Left lung (tissue), 14 donors: ENCODE data around the gene MRPS34. TPM values are rescaled to one million over a fixed set of nuclear protein-coding genes. Genes with fewer than 3 reads are reported as not detected.

Source experiments
- ATAC-seq: fragments of 200-7000 bp; cut with Tn5 transposase; one replicate; pipeline ENCODE4 v1.9.1; 2020; ENCODE audit warnings: moderate library complexity
- DNase-seq, 4 donors: peaks; one replicate each; pipeline ENCODE4 v3.0.0-alpha.2; 2013 to 2020
- H3K27ac ChIP-seq, 2 donors: fragments of 200-600 bp; sonication (generic) in 1 of 2; one replicate each; pipeline versions ENCODE4 v1.5.0 to v1.8.0; 2020 to 2021
- H3K27me3 ChIP-seq, 2 donors: fragments of 200-600 bp; sonication (generic) in 1 of 2; one replicate each; pipeline versions ENCODE4 v1.5.0 to v1.8.0; 2020 to 2021
- H3K36me3 ChIP-seq, 2 donors: fragments of 200-600 bp; sonication (generic) in 1 of 2; one replicate each; pipeline versions ENCODE4 v1.5.0 to v1.8.0; 2020 to 2021
- H3K4me1 ChIP-seq, 2 donors: fragments of 200-600 bp; one replicate each; pipeline ENCODE4 v1.8.0; 2021
- H3K4me3 ChIP-seq, 2 donors: fragments of 200-600 bp; sonication (generic) in 1 of 2; one replicate each; pipeline versions ENCODE4 v1.5.0 to v1.8.0; 2020 to 2021; ENCODE audit warnings: mild to moderate bottlenecking in 1 of 2
- H3K9me3 ChIP-seq, 2 donors: fragments of 200-600 bp; sonication (generic) in 1 of 2; one replicate each; pipeline versions ENCODE4 v1.5.0 to v1.8.0; 2020 to 2021
- CTCF ChIP-seq, 2 donors: fragments of 200-600 bp; sonication (generic) in 1 of 2; IDR thresholded peaks; one replicate each; pipeline versions ENCODE4 v1.5.0 to v1.8.0; 2021; ENCODE audit warnings: antibody characterized with exemption in 2 of 2
- intact Hi-C, 2 donors: fragments of 100-400 bp; cut with DNase I; formaldehyde crosslinking; loops; one replicate each; pipeline versions ENCODE4 v1.11.2 to v1.14.2; 2022
- long read RNA-seq, 12 donors: library from polyadenylated mRNA in 2 of 12; unstranded in 2 of 12; transcript quantifications; one replicate each; pipeline ENCODE4 v2.0.0 and lab custom pipeline, GENCODE V29; 2019 to 2026
- polyA plus RNA-seq, 6 donors: library from polyadenylated mRNA; unstranded; fragments of 120-200 nt; gene quantifications; one replicate each; pipeline ENCODE4 v1.2.1, GENCODE V29; 2013; ENCODE audit not compliant: insufficient read length in 6 of 6
- total RNA-seq, 2 donors: library from RNA; stranded (reverse); fragmentation: NEBNext Ultra II Directional; extraction: Animal tissue kit (Norgen Biotek cat#: 25700); gene quantifications; one replicate each; pipeline ENCODE4 v1.2.1, GENCODE V29; 2021
- donor health status: DM: no; HTN: yes; CAD: no.
- donor health status: DM: no; HTN: no; CAD: no.

MRPS34 gene
- total RNA-seq, result 10 to 100 TPM; 72.5 to 91.5 TPM
- polyA plus RNA-seq, result 10 to 100 TPM; 47.5 to 68.9 (median 58.4) TPM
- long read RNA-seq, donor 1, transcript MRPS34-202 (3 exons, 1,024 nt), result major isoform, 69 of 84 reads
- long read RNA-seq, donor 1, transcript MRPS34-201 (3 exons, 1,040 nt), result minor isoform, 7 of 84 reads
- long read RNA-seq, donor 1, partial matches to known transcripts, result 7 of 84 reads
- long read RNA-seq, donor 1, other reads (novel, unspliced or antisense), result 0 of 84 reads
- long read RNA-seq, donor 2, transcript MRPS34-202 (3 exons, 1,024 nt), result major isoform, 48 of 52 reads
- long read RNA-seq, donor 2, partial matches to known transcripts, result 0 of 52 reads
- long read RNA-seq, donor 2, other reads (novel, unspliced or antisense), result 0 of 52 reads
- long read RNA-seq, donor 3, transcript MRPS34-202 (3 exons, 1,024 nt), result major isoform, 31 of 36 reads
- long read RNA-seq, donor 3, partial matches to known transcripts, result 0 of 36 reads
- long read RNA-seq, donor 3, other reads (novel, unspliced or antisense), result 0 of 36 reads
- long read RNA-seq, donor 4, transcript MRPS34-201 (3 exons, 1,040 nt), result minor isoform, 7 of 144 reads
- long read RNA-seq, donor 4, transcript MRPS34-202 (3 exons, 1,024 nt), result major isoform, 124 of 144 reads
- long read RNA-seq, donor 4, partial matches to known transcripts, result 4 of 144 reads
- long read RNA-seq, donor 4, other reads (novel, unspliced or antisense), result 8 of 144 reads
- long read RNA-seq, donor 5, transcript MRPS34-202 (3 exons, 1,024 nt), result major isoform, 34 of 39 reads
- long read RNA-seq, donor 5, partial matches to known transcripts, result 0 of 39 reads
- long read RNA-seq, donor 5, other reads (novel, unspliced or antisense), result 0 of 39 reads
- long read RNA-seq, donor 6, transcript MRPS34-202 (3 exons, 1,024 nt), result major isoform, 57 of 64 reads
- long read RNA-seq, donor 6, partial matches to known transcripts, result 0 of 64 reads
- long read RNA-seq, donor 6, other reads (novel, unspliced or antisense), result 0 of 64 reads
- long read RNA-seq, donor 7, transcript MRPS34-203 (2 exons, 713 nt), result minor isoform, 7 of 36 reads
- long read RNA-seq, donor 7, transcript MRPS34-202 (3 exons, 1,024 nt), result major isoform, 21 of 36 reads
- long read RNA-seq, donor 7, partial matches to known transcripts, result 5 of 36 reads
- long read RNA-seq, donor 7, other reads (novel, unspliced or antisense), result 0 of 36 reads
- long read RNA-seq, donor 8, transcript MRPS34-202 (3 exons, 1,024 nt), result major isoform, 44 of 49 reads
- long read RNA-seq, donor 8, partial matches to known transcripts, result 0 of 49 reads
- long read RNA-seq, donor 8, other reads (novel, unspliced or antisense), result 0 of 49 reads
- long read RNA-seq, donor 9, partial matches to known transcripts, result 0 of 1 reads
- long read RNA-seq, donor 9, other reads (novel, unspliced or antisense), result 0 of 1 reads
- long read RNA-seq, donor 10, transcript MRPS34-202 (3 exons, 1,024 nt), result major isoform, 197 of 275 reads
- long read RNA-seq, donor 10, transcript MRPS34-203 (2 exons, 713 nt), result minor isoform, 6 of 275 reads
- long read RNA-seq, donor 10, transcript MRPS34-201 (3 exons, 1,040 nt), result minor isoform, 19 of 275 reads
- long read RNA-seq, donor 10, partial matches to known transcripts, result 14 of 275 reads
- long read RNA-seq, donor 10, other reads (novel, unspliced or antisense), result 39 of 275 reads
- long read RNA-seq, donor 11, result 0 reads
- long read RNA-seq, donor 12, transcript MRPS34-202 (3 exons, 1,024 nt), result major isoform, 29 of 41 reads
- long read RNA-seq, donor 12, partial matches to known transcripts, result 0 of 41 reads
- long read RNA-seq, donor 12, other reads (novel, unspliced or antisense), result 9 of 41 reads

- Histone ChIP-seq H3K27me3 (no peaks in the 10 kb centered on the region), H3K9me3 (no peaks in the 10 kb centered on the region), H3K27ac (peak within 1 kb of the TSS; percentile 89 to 93), H3K4me3 (peak within 1 kb of the TSS; percentile 86 to 93), H3K36me3 (peaks cover 0 to 49% of the 10 kb centered on the region in 2 donors), H3K4me1 (peaks cover 24 to 47% of the 10 kb centered on the region in 2 donors)
- intact Hi-C loops, result no loop called here
- DNase-seq (peak; percentile 81 to 94 (median 86)), ATAC-seq (peak; percentile 78)
- TF ChIP-seq CTCF (IDR thresholded peaks at IDR 0.05), result peak; percentile 81 to 89
Measured at GRCh38 chr16:1772908-1773702, at the start of gene MRPS34. TSS of gene MRPS34 (minus strand) at chr16:1773134. CDS start at chr16:1773119, 15 bp downstream.

- no peak for DNase-seq
- no peak overlapping the region for H3K4me3 ChIP-seq
- intact Hi-C loops, result no loop called here
- TF ChIP-seq CTCF (IDR thresholded peaks at IDR 0.05), result no peak
- peaks cover 5 to 19% of the 10 kb centered on the region in 2 donors for H3K4me1 ChIP-seq
- no peaks in the 10 kb centered on the region for H3K9me3 ChIP-seq
- H3K27ac ChIP-seq, result no peak overlapping the region
- H3K36me3 ChIP-seq, result peaks cover 0 to 56% of the 10 kb centered on the region in 2 donors
- no peak for ATAC-seq
- H3K27me3 ChIP-seq, result no peaks in the 10 kb centered on the region
Measured at GRCh38 chr16:1821861-1822611, 49.1 kb upstream of the MRPS34 start.

- H3K4me1 ChIP-seq, result peaks cover 5 to 17% of the 10 kb centered on the region in 2 donors
- no peaks in the 10 kb centered on the region for H3K9me3 ChIP-seq
- peaks cover 0 to 67% of the 10 kb centered on the region in 2 donors for H3K36me3 ChIP-seq
- TF ChIP-seq CTCF (IDR thresholded peaks at IDR 0.05), result no peak
- no peak overlapping the region for H3K4me3 ChIP-seq
- H3K27ac ChIP-seq, result no peak overlapping the region
- ATAC-seq (no peak), DNase-seq (no peak)
- intact Hi-C loops, result no loop called here
- H3K27me3 ChIP-seq, result no peaks in the 10 kb centered on the region
Measured at GRCh38 chr16:1820946-1821290, 48.0 kb upstream of the MRPS34 start.
